ENCODE results near the gene CACNA1E. TPM values are rescaled to one million over a fixed set of nuclear protein-coding genes. Genes with fewer than 3 reads are reported as not detected.

CACNA1E gene
- total RNA-seq, 1 donor from 2014 or later, result 2.1 TPM

DNA sequence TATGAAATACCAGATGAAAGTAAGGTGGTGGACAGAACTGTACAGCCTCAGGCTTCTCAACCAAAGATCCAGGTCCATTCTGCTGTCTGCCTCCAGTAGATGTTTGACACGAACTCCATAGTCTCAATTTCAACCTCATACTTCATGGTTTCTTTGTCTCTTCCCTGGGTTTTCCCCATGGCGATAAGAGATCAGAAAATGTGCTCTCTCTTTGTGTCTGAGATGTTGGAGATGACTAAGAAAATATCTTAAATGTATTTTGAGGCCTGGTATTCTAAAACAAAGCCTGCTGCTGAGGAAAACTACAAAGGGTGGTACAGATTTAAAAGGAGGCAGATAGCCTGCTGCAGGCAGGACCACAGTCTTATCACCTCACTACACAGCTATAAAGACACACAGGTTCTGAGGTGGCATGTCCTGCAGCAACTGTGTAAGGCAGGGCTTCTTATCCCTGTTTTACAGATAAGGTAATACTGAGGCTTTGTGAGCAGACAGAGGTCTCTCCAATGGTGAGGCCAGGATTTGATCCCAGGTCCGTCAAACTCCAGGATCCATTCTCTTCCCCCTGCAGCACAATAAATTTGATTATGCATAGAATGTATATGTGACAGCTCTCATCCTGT, 40.0 kb upstream of the CACNA1E start:
- no peak for DNase-seq (ENCODE audit: extremely low spot score, unreplicated experiment)
- no peaks in the 10 kb centered on the region for H3K36me3 Mint-ChIP-seq
- no peak for TF ChIP-seq CTCF (conservative IDR thresholded peaks at IDR 0.05)
- no peak overlapping the region for H3K4me3 Mint-ChIP-seq
- no peaks in the 10 kb centered on the region for H3K4me1 Mint-ChIP-seq (ENCODE audit: unreplicated experiment)
- H3K27ac Mint-ChIP-seq, result no peak overlapping the region
- no peaks in the 10 kb centered on the region for H3K9me3 Mint-ChIP-seq
- peaks cover 21% of the 10 kb centered on the region for H3K27me3 Mint-ChIP-seq

DNA sequence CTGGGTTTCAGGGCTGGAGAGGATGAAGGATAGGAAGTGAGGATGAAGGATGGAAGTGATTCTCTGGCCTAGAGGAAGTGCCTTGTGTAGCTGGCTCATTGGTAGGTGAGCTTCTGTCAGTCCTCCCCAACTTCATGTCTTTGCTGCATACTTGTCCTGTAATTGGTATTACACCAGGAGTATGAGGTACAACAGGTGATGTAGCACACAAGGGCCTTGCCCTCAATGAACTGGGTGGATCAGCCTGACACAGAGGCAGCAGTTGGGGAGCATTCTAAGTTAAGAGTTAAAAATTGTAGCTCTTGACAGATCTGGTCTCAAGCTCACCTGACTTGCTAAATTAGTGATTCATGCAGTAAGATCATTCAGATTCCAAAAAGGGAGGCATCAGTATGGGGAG, 37.9 kb upstream of the CACNA1E start:
- H3K27ac Mint-ChIP-seq, result no peak overlapping the region
- peaks cover 17% of the 10 kb centered on the region for H3K27me3 Mint-ChIP-seq
- TF ChIP-seq CTCF (conservative IDR thresholded peaks at IDR 0.05), result no peak

DNA sequence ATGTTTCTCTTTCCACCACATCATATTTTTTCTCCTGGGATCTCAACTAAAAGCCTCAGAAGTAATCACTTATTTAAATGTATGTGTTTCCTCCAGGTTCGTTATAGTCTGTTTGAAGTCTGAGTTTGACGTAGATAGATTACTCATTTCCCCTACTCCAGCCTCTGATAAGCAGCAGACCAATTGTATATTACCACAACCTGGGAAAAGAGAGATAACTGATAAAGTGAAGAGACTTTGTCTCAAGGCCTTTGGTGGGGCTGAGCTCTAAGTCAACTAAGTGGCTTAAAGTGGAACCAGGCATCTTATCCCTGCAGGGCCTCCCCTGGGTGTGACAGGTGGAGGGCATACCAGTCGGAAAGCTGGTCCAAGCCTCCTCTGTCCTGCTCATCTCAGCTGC, 34.9 kb upstream of the CACNA1E start:
- no peaks in the 10 kb centered on the region for H3K4me1 Mint-ChIP-seq (ENCODE audit: unreplicated experiment)

More for the DNA sequence above, 37.9 kb upstream of the CACNA1E start:
- DNase-seq (ENCODE audit: extremely low spot score, unreplicated experiment), result no peak
- Mint-ChIP-seq H3K4me1 (ENCODE audit: unreplicated experiment) (no peaks in the 10 kb centered on the region), H3K9me3 (no peaks in the 10 kb centered on the region), H3K4me3 (no peak overlapping the region), H3K36me3 (no peaks in the 10 kb centered on the region)

DNA sequence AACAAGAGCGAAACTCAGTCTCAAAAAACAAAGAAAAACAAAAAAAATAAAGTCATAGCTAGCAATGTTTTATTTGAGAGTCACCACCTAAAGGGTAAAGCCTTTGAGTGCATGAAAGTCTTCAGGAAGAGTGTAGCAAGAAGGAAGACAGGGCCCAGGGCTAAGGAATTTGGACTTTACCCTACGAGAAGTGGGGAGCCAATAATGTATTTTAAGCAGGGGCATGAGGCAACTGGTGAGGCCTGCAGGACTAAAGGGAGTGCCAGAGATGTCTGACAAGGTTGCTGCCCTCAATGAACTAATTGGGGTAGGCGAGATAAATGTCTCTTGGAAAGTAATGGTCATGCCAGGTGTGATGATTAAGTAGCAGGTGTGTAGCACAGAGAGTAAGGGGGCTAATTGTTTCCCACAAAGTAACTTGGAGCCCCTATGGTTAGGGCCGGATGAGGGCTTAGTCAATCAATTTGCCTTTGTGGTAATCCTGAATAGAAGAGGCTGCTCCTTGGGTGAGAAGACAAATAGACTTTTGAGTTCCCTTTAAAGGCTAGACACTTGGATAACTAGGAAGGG, 31.6 kb upstream of the CACNA1E start:
- Mint-ChIP-seq H3K4me1 (ENCODE audit: unreplicated experiment) (no peaks in the 10 kb centered on the region), H3K9me3 (no peaks in the 10 kb centered on the region), H3K36me3 (no peaks in the 10 kb centered on the region), H3K27me3 (peaks cover 6% of the 10 kb centered on the region), H3K4me3 (no peak overlapping the region), H3K27ac (no peak overlapping the region)
- DNase-seq (ENCODE audit: extremely low spot score, unreplicated experiment), result no peak
- TF ChIP-seq CTCF (conservative IDR thresholded peaks at IDR 0.05), result no peak

More for the DNA sequence above, 34.9 kb upstream of the CACNA1E start:
- no peak for DNase-seq (ENCODE audit: extremely low spot score, unreplicated experiment)
- TF ChIP-seq CTCF (conservative IDR thresholded peaks at IDR 0.05), result no peak
- Mint-ChIP-seq H3K27me3 (peaks cover 14% of the 10 kb centered on the region), H3K9me3 (no peaks in the 10 kb centered on the region), H3K27ac (no peak overlapping the region), H3K36me3 (no peaks in the 10 kb centered on the region), H3K4me3 (no peak overlapping the region)

DNA sequence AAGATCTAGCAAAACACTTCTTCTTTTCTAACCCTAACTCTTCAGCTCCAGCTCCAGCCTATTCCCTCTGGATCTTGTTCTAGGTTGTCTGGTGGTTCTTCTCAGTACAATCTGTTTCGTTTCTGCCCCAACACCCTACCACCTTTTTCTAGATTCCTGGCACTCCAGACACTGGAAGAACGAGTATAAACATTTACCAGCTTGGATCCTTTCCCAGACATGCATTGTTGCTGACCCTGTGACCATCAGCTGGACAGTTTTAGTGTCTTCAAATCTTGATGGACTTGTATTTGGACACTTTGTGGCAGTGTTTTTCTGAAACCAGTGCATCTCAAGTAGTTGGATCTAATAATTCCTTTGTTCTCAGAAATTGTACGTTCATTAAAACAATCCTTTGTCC, 30.6 kb upstream of the CACNA1E start:
- no peak overlapping the region for H3K27ac Mint-ChIP-seq
- no peak overlapping the region for H3K4me3 Mint-ChIP-seq
- H3K9me3 Mint-ChIP-seq, result peaks cover 7% of the 10 kb centered on the region
- H3K27me3 Mint-ChIP-seq, result peaks cover 9% of the 10 kb centered on the region
- no peak for TF ChIP-seq CTCF (conservative IDR thresholded peaks at IDR 0.05)
- DNase-seq (ENCODE audit: extremely low spot score, unreplicated experiment), result no peak
- no peaks in the 10 kb centered on the region for H3K4me1 Mint-ChIP-seq (ENCODE audit: unreplicated experiment)
- no peaks in the 10 kb centered on the region for H3K36me3 Mint-ChIP-seq
